Skin epidermis (tissue), 12 donors: ENCODE data around the gene LINGO3.

Experiments
- H3K27ac ChIP-seq, 21 experiments: fragments of 200-600 bp; sonication (generic) in 11 of 21; one replicate each; pipeline ENCODE4 v1.5.0; 2020; ENCODE audit warnings: mild to moderate bottlenecking in 3 of 21, inconsistent platforms in 2 of 21, moderate library complexity in 2 of 21
- H3K4me3 ChIP-seq, 7 experiments: fragments of 200-600 bp; sonication (generic) in 2 of 7; one replicate each; pipeline ENCODE4 v1.5.0; 2020; ENCODE audit warnings: inconsistent platforms in 2 of 7, mild to moderate bottlenecking in 2 of 7, moderate library complexity in 1 of 7

Gene LINGO3

GRCh38 chr19:2341244-2341751 is 33.3 kb upstream of the LINGO3 start:
- H3K27ac ChIP-seq: peak overlapping the region in 3 of 21 experiments; percentile 27 to 46 (median 34)

GRCh38 chr19:2340496-2341243 is 32.7 kb upstream of the LINGO3 start:
- Histone ChIP-seq H3K27ac (peak overlapping the region in 1 of 21 experiments; percentile 46), H3K4me3 (no peak overlapping the region)

More at GRCh38 chr19:2341244-2341751, 33.3 kb upstream of the LINGO3 start:
- H3K4me3 ChIP-seq: no peak overlapping the region

DNA sequence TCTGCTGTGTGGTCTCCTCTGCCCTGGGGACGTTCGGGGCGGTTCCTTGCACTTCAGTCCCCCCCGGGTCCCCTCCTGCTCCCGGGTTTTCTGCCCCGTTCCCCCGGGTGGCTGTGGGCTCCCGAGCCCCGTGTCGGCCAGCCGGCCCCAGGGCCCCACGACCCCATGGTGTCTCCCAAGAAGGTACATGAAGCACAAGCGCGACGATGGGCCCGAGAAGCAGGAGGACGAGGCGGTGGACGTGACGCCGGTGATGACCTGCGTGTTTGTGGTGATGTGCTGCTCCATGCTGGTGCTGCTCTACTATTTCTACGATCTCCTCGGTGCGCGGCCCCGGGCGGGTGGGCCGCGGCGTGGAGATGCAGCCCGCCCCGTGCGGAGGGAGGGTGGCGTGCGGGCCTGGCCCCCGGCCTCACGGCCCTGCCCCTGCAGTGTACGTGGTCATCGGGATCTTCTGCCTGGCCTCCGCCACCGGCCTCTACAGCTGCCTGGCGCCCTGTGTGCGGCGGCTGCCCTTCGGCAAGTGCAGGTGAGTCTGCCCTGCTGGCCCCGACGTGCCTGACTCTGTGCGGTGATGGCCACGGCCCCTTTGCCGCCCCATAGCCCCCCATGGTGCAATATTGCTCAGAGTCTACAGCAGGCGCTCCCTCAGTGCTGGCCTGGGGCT is 31.8 kb upstream of the LINGO3 start:
- Histone ChIP-seq H3K27ac (no peak overlapping the region), H3K4me3 (no peak overlapping the region)

DNA sequence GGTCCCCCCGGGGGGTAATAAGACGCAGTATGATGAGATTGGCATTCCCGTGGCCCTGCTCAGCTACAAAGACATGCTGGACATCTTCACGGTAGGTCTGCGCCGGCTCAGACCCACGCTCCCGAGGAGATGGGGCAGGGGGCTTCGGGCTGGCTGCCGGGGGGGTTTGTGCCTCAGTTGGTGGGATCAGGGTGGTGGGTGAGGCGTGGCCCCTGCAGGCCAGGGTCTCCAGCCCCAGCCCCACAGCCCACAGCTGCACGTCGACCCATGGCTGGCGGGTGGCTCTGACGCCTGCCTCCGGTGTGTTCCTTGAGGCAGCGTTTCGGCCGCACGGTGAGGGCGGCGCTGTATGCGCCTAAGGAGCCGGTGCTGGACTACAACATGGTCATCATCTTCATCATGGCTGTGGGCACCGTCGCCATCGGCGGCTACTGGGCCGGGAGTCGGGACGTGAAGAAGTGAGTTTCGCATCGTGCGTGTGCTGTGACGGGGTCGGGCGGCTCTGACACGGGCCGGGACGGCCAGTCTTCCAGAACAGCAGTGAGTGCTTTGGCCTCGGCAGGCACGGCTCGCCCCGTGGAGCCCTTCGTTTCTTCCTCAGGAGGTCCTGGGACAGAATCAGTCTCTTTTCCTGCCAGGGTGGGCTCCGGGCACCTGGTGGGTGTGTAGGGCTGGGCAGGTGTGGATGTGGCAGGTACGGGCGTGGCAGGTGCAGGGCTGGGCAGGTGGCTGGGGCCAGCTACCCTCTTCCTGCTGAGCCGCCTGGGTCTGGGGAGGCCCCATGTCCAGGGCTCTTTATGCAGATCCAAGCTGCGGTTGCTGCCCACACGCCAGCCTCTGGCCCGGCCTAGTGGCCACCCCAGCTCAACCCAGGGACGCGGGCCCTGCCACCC is 31.0 kb upstream of the LINGO3 start:
- Histone ChIP-seq H3K4me3 (no peak overlapping the region), H3K27ac (no peak overlapping the region)

DNA sequence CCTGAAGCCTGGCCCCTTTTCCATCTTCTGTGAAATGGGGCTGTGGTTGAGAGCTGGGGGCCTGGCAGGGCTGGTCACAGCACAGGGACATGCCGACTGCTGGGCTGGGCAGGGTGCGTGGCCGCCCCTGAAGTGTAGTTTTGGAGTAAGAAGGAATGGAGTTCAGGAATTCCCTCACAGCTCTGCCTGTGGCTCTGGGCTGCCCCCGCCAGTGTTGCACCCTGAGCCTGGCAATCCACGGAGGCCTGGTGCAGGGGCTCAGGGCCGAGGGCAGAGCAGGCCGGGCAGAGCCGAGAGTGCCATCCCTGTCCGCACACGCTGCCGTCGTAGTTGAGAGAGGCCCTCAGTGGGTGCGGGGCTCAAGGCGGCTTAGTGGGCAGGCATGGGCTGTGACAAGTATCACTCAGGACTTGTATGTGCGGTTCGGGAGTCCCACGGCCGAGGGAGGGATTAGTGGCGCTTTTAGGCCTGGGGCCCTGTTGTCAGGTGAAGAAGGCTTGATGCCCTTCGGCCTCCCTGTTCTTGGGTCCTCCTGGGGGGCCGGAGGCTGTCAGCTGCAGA is 30.2 kb upstream of the LINGO3 start:
- Histone ChIP-seq H3K27ac (no peak overlapping the region), H3K4me3 (no peak overlapping the region)

GRCh38 chr19:2337329-2337707 is 29.4 kb upstream of the LINGO3 start:
- H3K27ac ChIP-seq: no peak overlapping the region

GRCh38 chr19:2336528-2337328 is 28.8 kb upstream of the LINGO3 start:
- H3K4me3 ChIP-seq: no peak overlapping the region
- no peak overlapping the region for H3K27ac ChIP-seq

More at GRCh38 chr19:2337329-2337707, 29.4 kb upstream of the LINGO3 start:
- no peak overlapping the region for H3K4me3 ChIP-seq

DNA sequence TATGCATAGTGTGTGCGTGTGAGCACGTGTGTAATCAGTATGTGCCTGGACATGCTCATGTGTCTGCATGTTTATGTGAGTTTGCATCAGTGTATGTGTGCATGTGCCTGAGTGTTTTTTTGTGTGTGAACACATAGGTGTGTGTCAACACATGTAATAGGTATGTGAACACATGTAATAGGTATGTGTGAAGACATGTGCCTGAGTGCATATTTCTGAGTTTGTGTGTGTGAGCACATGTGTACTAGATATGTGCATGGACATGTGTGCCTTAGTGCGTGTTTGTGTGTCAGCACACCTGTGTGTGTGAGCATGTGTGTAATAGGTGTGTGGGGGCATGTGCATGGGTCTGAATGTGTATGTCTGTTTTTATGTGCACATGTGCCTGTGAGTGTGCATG is 27.9 kb upstream of the LINGO3 start:
- Histone ChIP-seq H3K4me3 (no peak overlapping the region), H3K27ac (no peak overlapping the region)

DNA sequence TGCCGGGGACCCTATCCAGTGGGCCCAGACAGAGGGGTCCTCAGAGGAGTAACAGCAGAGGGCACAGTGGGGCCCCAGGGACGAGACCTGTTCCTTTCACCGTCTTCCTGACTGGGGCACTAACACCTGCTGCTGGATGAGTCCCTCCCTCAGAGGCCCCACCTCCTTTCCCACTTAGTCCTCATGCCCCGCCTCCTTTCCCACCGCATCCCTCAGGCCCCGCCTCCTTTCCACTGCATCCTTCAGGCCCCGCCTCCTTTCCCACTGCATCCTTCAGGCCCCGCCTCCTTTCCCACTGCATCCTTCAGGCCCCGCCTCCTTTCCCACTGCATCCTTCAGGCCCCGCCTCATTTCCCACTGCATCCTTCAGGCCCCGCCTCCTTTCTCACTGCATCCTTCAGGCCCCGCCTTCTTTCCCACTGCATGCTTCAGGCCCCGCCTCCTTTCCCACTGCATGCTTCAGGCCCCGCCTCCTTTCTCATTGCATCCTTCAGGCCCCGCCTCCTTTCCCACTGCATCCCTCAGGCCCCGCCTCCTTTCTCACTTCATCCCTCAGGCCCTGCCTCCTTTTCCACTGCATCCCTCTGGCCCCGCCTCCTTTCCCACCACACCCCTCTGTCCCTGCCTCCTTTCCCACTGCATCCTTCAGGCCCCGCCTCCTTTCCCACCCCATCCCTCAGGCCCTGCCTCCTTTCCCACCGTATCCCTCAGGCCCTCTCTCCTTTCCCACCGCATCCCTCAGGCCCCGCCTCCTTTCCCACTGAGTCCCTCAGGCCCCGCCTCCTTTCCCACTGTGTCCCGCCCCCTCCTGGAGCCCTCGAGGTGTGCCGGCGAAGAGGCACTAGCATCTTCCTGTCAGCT is 27.3 kb upstream of the LINGO3 start:
- Histone ChIP-seq H3K27ac (no peak overlapping the region), H3K4me3 (no peak overlapping the region)

DNA sequence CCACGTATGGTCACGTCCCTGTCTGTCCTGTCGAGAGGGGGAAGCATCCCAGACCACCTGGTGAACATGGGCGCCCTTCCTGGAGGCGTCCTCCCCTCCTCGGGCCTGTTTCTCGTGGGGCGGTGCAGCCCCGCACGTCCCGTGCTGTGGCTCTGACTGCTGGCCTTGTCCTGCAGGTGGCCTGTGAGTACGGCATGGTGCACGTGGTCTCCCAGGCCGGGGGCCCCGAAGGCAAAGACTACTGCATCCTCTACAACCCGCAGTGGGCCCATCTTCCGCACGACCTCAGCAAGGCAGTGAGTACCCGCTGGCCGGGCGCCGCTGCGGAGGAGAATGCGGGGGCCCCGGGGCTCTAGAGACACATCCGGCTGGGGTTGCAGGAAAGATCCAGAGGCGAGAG is 26.5 kb upstream of the LINGO3 start:
- H3K4me3 ChIP-seq: no peak overlapping the region
- H3K27ac ChIP-seq: peak overlapping the region in 1 of 21 experiments; percentile 34

GRCh38 chr19:2333807-2334211 is 25.9 kb upstream of the LINGO3 start:
- Histone ChIP-seq H3K27ac (peak overlapping the region in 8 of 21 experiments; percentile 2 to 63 (median 30)), H3K4me3 (no peak overlapping the region)

DNA sequence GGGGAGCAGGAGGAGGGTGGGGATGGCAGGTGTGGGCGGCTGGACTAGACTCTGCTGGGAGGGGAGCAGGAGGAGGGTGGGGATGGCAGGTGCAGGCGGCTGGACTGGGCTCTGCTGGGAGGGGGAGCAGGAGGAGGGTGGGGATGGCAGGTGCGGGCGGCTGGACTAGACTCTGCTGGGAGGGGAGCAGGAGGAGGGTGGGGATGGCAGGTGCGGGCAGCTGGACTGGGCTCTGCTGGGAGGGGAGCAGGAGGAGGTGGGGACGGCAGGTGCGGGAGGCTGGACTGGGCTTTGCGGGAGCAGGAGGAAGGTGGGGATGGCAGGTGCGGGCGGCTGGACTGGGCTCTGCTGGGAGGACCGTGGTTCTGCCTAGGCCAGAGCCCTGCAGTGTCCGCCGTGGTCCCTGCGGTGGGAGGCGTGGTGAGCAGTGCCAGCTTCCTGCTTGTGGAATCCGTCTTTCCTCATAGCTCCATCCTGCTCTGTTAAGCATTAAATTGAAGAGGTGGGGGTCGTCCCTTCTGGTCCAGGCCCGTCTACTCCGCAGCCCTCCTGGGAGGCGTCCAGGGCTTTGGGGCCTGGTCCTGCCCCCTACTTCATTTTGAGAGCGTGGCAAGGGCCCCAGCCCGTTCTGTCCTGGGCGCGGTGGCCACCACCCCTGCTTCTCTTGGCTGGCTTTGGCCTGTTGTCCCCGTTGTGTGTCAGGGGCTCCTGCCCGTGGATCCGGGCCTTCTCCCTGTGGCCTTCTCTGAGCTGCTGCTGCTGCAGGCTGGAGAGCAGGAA is 25.3 kb upstream of the LINGO3 start:
- H3K4me3 ChIP-seq: no peak overlapping the region
- peak overlapping the region in 9 of 21 experiments; percentile 2 to 77 (median 49) for H3K27ac ChIP-seq

DNA sequence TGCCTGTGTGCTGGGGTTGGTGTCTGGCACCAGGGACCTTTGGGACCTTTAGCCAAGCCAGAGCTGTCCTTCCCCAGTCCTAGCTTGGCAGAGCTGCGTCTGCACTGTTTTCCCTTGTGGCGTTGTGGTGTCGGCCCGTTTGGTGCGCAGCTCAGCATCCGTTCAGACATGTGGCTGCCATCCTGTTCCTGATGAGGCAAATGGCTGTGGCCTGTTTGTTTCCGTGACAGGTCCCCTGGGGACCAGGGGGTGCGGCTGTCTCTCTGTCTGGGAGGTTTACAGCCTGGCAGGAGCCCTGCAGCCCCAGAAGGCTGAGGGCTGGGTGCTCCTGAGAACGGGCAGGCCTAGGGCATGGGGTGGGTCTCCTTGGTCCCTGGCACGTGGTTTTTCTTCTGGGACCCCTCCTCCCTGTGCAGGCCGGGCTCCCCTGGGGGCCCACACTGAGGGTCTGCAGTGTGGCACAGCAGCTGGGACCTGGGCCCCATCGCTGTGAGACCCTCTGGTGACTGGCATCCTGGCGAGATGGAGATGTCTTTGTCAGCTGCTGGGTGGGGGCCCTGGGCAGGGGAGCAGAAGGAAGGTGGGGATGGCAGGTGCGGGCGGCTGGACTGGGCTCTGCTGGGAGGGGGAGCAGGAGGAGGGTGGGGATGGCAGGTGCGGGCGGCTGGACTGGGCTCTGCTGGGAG is 24.5 kb upstream of the LINGO3 start:
- Histone ChIP-seq H3K4me3 (no peak overlapping the region), H3K27ac (peak overlapping the region in 10 of 21 experiments; percentile 10 to 77 (median 58))

DNA sequence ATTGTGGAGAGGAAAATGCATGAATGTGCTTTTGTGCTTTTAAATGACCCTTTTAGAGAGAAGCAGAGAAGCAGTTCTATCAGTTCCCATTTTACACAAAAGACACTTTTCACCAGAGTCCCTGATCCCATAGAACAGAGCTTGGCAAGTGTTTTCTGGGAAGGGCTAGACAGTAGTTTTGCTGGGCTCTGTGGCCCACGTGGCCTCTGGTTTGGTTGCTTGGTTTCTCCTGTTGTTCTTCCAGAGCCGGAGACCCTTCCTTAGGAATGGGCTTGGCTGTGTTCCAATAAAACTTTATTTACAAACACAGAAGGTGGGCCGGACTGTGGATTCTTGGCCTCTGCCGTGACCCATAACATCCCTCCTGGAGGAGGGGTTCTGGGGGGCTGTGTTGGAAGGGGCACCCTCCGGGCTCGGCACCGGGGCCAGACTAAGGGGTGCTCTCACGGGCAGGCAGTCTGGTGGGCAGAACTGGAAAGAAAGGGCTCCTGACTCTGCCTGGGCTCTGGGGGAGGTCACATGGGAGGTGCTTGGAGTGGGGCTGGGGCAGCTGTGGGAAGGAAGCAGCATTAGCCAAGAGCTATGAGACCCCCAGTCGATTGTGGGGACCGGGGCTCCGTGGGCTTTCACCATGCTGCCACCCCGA is 23.8 kb upstream of the LINGO3 start:
- Histone ChIP-seq H3K27ac (peak overlapping the region in 11 of 21 experiments; percentile 14 to 77 (median 58)), H3K4me3 (no peak overlapping the region)

GRCh38 chr19:2330632-2331284 is 22.8 kb upstream of the LINGO3 start:
- H3K27ac ChIP-seq: peak overlapping the region in 4 of 21 experiments; percentile 20 to 58 (median 44)
- H3K4me3 ChIP-seq: no peak overlapping the region

GRCh38 chr19:2330255-2330631 is 22.3 kb upstream of the LINGO3 start:
- Histone ChIP-seq H3K27ac (peak overlapping the region in 2 of 21 experiments; percentile 20 to 37), H3K4me3 (no peak overlapping the region)
